GM18870 (cell line): Measurements from ENCODE around the gene LTBR.
"Not testable (repeated sequence)": the region's sequence is repeated elsewhere in the genome, so short reads cannot be mapped to it uniquely, and the experiment has no call there.

Source experiments
- ATAC-seq: cut with Tn5 transposase; IDR thresholded peaks from one replicate; pipeline ENCODE4 v1.9.1; 2021; ENCODE audit warnings: moderate library complexity; ENCODE audit not compliant: unreplicated experiment

LTBR gene

DNA sequence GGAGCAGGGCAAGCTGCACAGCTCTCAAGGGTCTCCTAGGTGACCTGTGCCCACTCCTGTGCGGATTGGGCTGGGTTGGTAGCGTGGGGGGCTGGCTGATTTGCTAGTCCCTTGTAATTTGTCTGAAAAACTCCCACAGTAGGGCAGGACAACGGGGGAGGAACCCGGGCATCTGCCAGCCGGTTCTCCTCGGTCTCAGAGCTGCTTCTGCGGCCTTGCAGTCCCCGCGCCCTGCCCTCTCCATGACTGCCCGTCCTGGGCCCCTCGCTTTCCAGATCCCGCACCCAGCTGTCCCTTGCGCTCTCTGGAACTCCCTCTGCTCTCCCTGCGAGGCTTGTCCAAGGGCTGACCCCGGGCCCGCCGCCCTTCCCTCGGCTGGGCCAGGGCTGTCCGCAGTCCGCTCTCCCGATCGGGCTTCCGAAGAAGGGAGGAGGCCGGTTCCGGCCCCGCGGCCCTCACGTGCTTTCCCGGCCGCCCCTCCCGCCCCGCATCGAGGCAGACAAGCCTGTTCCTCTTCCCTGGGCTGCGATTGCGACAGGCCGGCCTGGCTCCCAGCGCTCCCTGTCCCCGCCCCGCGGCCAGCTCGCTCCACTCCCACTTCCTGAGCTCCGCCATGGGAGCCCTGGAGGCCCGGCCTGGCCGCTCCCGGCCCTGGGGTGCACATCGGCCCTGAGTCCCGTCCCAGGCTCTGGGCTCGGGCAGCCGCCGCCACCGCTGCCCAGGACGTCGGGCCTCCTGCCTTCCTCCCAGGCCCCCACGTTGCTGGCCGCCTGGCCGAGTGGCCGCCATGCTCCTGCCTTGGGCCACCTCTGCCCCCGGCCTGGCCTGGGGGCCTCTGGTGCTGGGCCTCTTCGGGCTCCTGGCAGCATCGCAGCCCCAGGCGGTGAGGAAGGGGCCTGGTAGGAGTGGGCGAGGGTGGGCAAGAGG, at the start of gene LTBR:
Gene LTBR (plus strand): TSS at position 591 of the 927 bp plus-strand sequence. CDS start 197 bp downstream, at position 788.
- no peak for ATAC-seq

- ATAC-seq, result no peak
Measured at GRCh38 chr12:6334359-6334758, 49.6 kb upstream of the LTBR start.

GRCh38 chr12:6334940-6335450, 49.0 kb upstream of the LTBR start:
- ATAC-seq, result no peak

GRCh38 chr12:6335451-6336078, 48.4 kb upstream of the LTBR start:
- no peak for ATAC-seq

GRCh38 chr12:6336079-6336888, 47.7 kb upstream of the LTBR start:
- no peak for ATAC-seq

- ATAC-seq, result no peak
Measured at GRCh38 chr12:6336889-6337853, 46.8 kb upstream of the LTBR start.

DNA sequence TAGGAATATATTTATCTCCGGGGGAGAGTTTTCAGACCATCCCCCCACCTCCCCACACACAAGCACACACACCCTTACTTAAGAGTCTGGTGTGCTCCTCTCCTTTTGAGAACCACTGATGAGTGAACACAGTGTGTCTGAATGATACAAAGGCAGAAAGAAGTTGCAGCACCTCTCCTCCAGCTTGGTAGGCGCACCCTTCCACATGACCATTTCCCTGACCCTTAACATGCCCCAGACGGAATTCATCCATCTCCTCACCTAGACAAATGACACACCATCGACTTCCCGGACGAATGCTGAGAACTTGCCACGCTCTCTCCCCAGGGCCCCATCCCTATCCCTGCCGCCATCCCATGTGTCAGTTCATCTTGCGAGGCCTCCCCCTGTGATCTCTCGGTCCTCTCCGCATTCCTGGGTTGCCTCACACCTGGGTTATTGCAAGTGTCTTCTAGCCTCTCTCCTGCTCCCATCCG, 46.0 kb upstream of the LTBR start:
- no peak for ATAC-seq

- ATAC-seq, result not testable (repeated sequence)
Measured at GRCh38 chr12:6338536-6338935, 45.4 kb upstream of the LTBR start.

GRCh38 chr12:6338955-6339354, 45.0 kb upstream of the LTBR start:
- no peak for ATAC-seq

GRCh38 chr12:6340032-6340638, 43.8 kb upstream of the LTBR start:
- ATAC-seq, result no peak

DNA sequence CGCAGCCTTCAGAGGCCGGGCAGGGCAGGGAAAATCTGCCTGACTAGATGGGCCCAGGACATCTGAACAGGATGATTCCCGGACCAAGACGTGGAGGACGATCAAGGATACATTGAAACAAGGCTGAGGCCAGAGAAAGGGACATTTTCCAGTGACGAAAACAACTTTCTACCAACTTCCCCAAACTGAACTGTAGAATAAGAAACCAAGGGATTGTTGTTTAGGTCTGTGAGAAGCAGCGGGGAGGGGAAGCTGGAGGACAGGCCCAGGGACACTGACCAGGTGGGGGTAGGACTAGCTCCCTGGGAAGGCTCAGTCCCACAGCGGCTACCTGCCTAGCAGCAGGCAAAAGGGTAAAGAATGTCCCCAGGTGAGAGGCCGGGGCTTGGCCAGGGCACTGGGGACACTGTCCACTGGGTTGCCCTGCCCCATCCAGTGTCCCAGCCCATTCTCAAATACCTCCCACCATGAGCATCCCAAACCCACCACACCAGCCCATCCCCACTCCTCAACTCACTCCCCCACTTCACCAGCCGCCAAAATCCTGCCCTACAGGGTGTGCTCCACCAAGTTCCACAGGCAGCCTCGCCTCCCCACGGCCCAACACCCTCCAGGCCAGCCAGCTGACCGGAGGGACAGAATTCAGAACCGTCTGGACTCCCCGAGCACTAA, 43.1 kb upstream of the LTBR start:
- ATAC-seq, result no peak

DNA sequence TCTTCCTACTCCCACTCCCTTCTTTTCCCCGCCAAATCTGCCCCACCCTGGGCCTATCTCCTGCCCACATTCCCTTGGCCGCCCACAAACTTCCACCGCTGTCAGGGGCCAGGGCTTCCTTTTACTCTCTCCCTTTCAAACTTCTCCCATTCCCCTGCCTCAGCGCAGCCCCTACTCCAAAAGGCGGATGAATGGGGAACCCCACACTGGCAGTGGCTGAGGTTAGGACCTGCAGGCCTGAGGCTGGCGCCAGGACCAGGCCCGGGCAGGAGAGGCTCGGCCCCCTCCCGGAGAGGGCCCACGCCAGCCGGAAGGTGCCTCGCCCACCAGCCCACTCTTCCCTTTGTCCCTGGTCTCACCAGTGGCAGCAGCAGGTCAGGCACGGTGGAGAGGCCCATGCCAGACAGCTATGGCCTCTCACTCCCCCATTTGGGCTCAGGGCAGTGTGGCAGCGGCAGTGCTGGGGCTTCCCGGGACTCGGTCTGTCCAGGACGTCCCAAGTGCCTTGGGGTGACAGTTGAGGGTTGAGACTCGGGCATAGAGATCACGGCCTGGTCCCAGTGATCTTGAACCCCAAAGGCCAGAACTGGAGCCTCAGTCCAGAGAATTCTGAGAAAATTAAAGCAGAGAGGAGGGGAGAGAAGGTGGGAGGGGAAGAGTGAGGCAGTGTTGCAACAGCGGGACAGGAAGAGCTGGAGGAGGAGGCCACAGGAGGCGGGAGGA, 42.4 kb upstream of the LTBR start, which contains the start of gene TNFRSF1A:
Gene TNFRSF1A (minus strand): TSS at position 660 of the 723 bp plus-strand sequence. CDS start 262 bp downstream, at position 398.
- ATAC-seq, result no peak

DNA sequence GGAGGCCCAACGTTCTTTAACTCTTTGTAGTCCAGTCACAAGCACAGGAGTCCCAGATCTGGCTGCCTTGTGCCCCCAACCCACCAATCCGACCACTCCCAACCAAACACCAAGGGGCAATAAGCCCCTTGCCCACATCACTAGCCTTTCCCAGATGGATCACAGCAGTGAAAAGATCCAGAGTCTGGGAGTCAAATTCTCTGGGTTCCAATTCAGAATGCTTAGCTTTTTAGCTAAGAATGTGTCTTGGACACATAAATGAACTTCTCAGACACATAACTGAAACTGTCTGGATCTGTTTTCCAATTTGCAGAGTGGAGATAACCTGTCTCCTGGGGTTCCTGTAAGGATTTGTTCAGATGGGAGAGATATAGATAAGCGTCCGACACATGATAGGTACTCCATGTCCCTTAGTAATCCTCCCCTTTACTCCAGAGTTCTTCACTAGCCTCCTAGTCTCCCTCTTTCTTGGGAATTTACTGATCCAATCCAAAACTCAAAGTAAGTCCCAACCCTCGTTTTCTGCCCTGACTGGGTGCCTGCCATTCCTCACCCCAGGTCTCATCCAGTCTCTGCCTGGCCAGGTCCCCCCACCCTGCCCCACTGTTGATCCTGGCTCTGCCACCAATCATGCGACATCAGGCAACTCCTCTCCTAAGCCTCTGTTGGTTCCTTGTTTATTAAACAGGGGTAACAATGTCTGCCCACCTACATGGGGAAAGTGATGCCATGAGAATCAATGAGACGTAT, 41.6 kb upstream of the LTBR start:
- no peak for ATAC-seq

- no peak for ATAC-seq
Measured at GRCh38 chr12:6343518-6343917, 40.4 kb upstream of the LTBR start.

DNA sequence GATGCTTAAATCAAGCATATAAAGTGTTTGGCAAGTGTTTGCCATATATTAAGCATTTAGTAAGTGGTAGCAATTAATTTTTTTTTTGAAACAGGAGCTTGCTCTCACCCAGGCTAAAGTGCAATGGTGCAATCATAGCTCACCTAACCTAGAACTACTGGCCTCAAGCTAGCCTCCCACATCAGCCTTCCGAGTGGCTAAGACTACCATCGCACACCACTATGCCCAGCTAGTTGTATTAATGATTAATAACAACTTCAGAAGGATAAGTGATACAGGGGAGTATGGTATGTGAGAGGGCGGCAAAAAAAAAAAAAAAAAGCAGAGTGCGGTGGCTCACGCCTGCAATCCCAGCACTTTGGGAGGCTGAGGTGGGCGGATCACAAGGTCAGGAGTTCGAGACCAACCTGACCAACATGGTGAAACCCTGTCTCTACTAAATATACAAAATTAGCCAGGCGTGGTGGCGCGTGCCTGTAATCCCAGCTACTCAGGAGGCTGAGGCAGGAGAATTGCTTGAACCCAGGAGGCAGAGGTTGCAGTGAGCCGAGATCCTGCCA, 39.8 kb upstream of the LTBR start:
- not testable (repeated sequence) for ATAC-seq

DNA sequence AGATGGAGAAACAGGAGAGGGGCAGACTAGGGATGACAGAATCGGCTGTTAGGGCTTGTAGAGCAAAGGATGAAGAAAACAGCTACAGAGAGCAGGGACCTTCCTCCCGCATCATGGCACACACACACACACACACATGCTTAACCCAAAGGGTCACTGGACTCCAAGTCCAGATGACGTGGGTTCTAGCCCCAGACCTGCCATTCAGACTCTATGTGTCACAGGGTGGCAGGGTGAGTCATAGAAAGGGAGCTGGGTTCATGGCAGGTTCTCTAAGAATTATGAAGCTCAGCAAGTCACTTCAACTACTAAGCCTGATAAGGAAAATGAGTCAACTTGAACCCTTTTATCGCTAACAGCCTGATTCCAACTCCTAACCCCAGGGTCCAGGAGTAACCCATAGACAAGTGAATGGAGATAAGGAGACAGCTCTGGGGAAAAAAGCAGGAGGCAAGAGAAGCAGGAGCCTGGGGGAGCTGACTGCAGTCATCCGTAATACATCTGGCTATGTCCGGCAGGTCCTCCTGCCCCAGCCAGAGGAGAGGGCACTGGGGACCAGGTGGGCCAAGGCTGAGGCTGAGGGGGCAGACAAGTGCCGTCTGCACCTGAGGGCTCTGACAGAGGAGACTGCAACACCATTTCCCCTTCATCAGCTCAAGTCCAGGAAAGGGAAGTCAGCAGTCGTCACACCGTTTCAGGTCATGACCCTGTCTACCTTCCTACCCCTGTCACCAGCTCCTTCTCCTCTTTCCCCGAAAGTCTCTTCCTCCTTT, 38.5 kb upstream of the LTBR start:
- no peak for ATAC-seq
